ENCODE results near the gene TTC38.
"Not testable (repeated sequence)": the region's sequence is repeated elsewhere in the genome, so short reads cannot be mapped to it uniquely, and the experiment has no call there.

TTC38 gene

GRCh38 chr22:46297151-46297812, 29.5 kb downstream of the TTC38 start:
- DNase-seq: no peak

- no peak for DNase-seq
These were observed 31.3 kb downstream of the TTC38 start for GRCh38 chr22:46299101-46299500.

- DNase-seq: no peak
These were observed 32.7 kb downstream of the TTC38 start for GRCh38 chr22:46300491-46300890.

GRCh38 chr22:46303347-46303965, 35.6 kb downstream of the TTC38 start:
- DNase-seq: no peak

- DNase-seq: no peak
These were observed 40.6 kb downstream of the TTC38 start for GRCh38 chr22:46308283-46308988.

GRCh38 chr22:46309526-46310085, 41.8 kb downstream of the TTC38 start:
- no peak for DNase-seq

GRCh38 chr22:46312056-46312455, 44.2 kb downstream of the TTC38 start:
- no peak for DNase-seq

- not testable (repeated sequence) for DNase-seq
These were observed 45.0 kb downstream of the TTC38 start for GRCh38 chr22:46312848-46313247.

- no peak for DNase-seq
These were observed 48.2 kb downstream of the TTC38 start for GRCh38 chr22:46315976-46316375.

- no peak for DNase-seq
These were observed 49.8 kb downstream of the TTC38 start for GRCh38 chr22:46317646-46318045.

GRCh38 chr22:46318576-46318975, 50.8 kb downstream of the TTC38 start:
- no peak for DNase-seq

GRCh38 chr22:46319319-46319718, 51.5 kb downstream of the TTC38 start:
- no peak for DNase-seq

GRCh38 chr22:46320166-46320710, 52.4 kb downstream of the TTC38 start:
- DNase-seq: no peak

GRCh38 chr22:46320716-46321386, 53.0 kb downstream of the TTC38 start:
- DNase-seq: no peak

GRCh38 chr22:46322711-46323110, 54.9 kb downstream of the TTC38 start:
- no peak for DNase-seq

- no peak for DNase-seq
These were observed 55.4 kb downstream of the TTC38 start for GRCh38 chr22:46323162-46323561.

GRCh38 chr22:46326066-46326680, 58.4 kb downstream of the TTC38 start:
- DNase-seq: no peak

GRCh38 chr22:46327691-46328465, 60.1 kb downstream of the TTC38 start:
- no peak for DNase-seq

GRCh38 chr22:46328797-46329196, 61.0 kb downstream of the TTC38 start:
- no peak for DNase-seq

- no peak for DNase-seq
These were observed 61.8 kb downstream of the TTC38 start for GRCh38 chr22:46329616-46330015.

GRCh38 chr22:46330426-46330825, 62.6 kb downstream of the TTC38 start:
- no peak for DNase-seq

GRCh38 chr22:46331496-46331895, 63.7 kb downstream of the TTC38 start:
- no peak for DNase-seq

Measured in CD4-positive, alpha-beta T cell treated with Interleukin-4 for 4 hours (primary cell).